Dermis microvascular lymphatic vessel endothelial cell (primary cell): Measurements from ENCODE around the gene INO80C. TPM values are rescaled to one million over a fixed set of nuclear protein-coding genes. Genes with fewer than 3 reads are reported as not detected.
A peak's percentile ranks its signal among the peaks of the same experiment; 100 is the strongest.

Source experiments
- DNase-seq, 2 donors: peaks; one replicate each; pipeline versions ENCODE4 v3.0.0 to v3.0.0-alpha.2; 2010; ENCODE audit warnings: low read depth in 2 of 2
- total RNA-seq: library from RNA; depleted of rRNA; stranded (reverse); fragments of >200 nt; gene quantifications from 2 replicates; pipeline ENCODE4 v1.2.1, GENCODE V29; 2014

Gene INO80C
- total RNA-seq, 1 donor from 2014 or later, result 8.3 TPM

DNA sequence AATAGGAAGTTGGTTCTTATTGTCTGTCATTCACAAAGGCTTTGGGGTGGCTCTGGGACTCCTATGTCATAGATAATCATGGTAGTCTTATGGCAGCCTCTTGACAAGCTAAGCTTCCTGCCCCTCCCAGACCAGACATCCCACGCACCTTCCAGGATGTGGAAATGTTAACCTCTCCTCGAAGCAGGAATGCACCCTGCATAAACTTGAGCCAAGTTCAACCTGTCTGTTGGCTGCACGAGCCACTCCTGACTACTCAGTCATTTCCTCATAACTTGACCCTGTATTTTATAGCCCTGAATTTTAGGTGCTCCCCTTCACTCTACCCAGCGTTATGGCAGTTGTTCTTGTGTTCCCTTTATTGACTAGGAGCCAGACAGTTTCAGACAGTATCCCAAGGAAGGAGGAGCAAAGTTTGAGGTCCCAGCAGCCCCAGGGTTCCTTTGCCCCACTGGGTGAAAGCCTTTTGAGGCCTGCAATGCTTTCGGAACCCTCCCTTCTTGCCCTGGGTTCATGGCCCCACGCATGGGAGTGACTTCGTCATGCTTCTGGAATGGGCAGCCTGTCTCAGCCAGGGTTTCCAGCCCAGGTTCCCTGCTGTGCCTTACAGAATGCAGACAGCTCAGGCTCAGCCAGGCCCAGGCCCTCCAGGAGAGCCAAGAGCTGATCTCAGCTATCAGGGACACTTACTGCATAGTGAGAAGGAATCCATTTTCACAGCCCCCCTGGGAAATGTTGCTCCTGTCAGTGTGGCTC is 15.6 kb upstream of the INO80C start:
- peak; percentile 2 to 34 for DNase-seq

DNA sequence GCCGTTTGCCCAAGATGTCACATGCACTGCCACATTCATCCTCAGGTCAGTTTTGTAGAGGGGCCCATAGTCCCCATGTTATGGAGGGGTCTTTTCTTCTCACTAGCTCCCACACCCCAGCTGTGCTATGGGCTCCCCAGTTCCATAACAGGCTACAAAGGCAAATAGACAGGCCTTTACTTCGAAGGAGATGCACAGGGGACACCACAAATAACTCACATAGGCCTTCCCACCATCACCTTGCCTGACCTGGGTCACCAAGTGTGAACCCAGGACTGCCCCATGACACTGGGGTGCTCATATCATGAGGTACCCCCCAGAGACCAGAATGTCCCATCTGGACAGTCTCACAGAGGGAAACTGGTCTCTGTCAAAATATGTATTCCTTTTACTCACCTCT is 15.0 kb upstream of the INO80C start:
- DNase-seq, result no peak

DNA sequence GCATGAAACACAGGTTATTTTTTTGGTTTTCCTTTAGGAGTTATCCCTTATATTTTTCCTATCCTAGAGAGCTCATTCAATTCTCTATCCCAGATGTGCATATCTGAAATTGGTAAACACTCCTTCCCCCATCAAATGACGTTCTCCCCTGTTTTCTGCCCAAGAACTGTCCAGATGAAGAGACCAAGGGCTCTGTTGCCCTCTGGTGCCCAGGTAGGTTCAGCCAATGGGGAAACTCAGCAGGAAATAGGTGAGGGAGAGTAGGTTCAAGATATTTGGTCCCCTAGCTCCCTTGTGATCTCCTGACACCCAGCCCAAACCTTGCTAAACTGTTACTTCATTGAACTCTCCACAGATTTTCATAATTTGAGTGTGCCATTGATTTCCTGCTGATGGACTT is 14.1 kb upstream of the INO80C start:
- DNase-seq, result no peak

GRCh38 chr18:35511428-35511827 is 13.7 kb upstream of the INO80C start:
- no peak for DNase-seq

DNA sequence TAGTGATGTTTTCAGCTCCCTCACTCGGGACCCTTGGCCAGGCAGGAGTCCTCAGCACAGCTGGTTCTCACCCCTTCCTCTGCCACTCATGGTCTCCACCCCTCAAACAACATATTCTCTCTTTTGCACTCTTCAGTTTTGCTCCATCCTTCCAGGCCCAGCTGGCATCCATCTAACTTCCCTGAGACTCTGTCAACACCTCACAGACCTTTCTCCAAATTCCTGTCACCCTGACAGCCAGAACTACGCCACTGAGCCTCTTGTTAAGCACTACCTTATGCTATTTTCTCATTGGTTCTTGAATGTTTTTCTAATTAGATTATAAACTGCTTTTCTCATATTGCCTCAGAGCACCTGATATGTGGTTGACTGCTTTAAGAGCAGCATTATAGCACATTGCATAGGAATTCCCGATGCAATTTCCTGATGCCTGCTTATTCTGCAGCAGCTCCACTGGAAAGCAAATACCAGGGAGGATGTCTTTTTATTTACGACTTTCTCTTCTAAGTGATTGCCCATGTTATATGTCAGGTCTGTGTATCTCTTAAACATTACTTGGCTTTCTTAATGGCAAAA is 12.4 kb upstream of the INO80C start:
- DNase-seq, result no peak

- DNase-seq, result no peak
Measured at GRCh38 chr18:35508746-35509338, 11.1 kb upstream of the INO80C start.

DNA sequence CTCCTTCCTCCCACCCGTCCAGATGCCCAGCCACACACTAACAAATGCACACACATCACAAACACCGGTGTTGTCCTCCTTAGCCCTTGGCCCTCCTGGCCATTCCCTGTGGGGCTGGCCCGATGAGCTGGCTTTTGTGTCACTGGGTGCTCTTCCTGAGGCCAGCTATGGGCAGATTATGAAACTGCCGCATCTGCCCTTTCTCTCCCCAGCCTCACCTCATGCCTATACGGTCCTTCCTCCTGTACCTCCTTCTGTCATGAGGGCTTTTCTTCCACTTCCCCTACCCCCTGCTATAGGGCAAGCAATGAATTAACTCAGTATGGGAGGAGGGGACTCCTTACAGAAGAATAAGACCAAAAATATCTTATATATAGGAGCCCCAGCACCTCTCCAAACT is 10.3 kb upstream of the INO80C start:
- DNase-seq, result no peak

DNA sequence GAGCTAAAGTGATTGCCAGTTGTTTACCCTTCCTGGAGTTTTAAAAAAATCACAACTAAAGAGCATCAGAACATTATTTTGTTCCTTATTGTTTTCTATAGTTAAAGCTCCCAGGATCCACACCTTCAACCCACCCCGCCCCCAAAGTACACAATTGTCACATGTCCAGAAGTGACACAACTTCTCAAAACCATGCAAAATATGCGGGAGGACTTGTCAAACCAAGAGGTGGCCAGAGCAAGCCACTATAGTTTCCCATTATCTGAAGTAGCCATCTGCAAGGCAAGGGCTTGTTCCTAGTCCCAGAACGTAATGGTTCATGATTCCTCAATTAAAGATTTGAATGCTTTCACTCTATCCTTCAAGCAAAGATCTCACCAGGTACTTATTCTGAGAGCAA is 9.9 kb upstream of the INO80C start:
- no peak for DNase-seq

GRCh38 chr18:35507192-35507591 is 9.4 kb upstream of the INO80C start:
- no peak for DNase-seq

DNA sequence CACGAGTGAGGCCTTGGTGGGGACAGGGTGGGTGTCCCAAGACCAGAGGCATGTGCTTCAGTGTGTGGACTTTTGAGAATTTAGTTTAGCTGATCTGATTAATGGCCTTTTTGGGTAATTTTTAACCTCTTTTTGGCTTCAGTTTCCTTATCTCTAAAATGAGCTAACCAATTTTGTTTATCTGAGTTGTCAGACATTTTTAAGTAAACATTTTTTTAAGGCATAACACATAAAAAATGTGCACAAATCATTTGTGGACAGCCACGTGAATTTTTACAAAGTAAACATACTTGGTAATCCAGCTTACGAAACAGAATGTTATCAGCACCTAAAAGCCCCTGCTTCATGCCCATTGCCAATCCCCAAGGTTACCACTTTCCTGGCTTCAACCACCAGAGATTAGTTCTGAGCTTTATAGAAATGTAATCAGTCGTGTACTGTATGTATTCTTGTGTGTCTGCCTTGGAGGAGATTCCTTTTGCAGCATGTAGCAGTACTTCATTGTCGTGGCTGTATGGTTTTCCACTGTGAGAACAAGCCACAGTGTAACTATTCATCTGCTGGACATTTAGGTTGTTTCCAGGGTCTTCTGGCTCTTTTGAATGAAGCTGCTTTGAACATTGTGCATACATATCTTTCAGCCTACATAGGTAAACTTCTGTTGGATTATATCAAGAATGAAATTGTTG is 8.4 kb upstream of the INO80C start:
- DNase-seq, result no peak

DNA sequence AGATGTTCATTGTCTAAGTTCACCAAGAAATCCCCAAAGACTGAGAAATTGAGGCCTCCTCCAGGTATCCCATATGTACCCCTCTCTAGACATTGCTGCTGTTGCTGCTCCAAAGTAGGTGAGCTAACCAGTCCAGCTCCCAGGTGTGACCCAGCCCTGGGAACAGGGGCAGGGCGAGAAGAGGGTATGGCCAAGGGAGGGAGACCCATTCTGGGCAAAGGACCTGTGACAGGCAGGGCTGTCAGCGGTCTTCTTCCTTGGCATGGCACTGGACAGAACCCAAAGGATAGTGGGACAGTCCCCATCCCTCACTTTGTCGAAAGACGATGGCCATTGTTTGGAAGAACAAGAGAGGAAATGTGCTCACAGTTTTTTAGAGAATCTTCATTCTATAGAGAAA is 7.2 kb upstream of the INO80C start:
- no peak for DNase-seq

GRCh38 chr18:35502052-35502451 is 4.3 kb upstream of the INO80C start:
- DNase-seq, result no peak

- DNase-seq, result no peak
Measured at GRCh38 chr18:35501369-35501768, 3.6 kb upstream of the INO80C start.

- DNase-seq, result no peak
Measured at GRCh38 chr18:35500113-35500512, 2.4 kb upstream of the INO80C start.

DNA sequence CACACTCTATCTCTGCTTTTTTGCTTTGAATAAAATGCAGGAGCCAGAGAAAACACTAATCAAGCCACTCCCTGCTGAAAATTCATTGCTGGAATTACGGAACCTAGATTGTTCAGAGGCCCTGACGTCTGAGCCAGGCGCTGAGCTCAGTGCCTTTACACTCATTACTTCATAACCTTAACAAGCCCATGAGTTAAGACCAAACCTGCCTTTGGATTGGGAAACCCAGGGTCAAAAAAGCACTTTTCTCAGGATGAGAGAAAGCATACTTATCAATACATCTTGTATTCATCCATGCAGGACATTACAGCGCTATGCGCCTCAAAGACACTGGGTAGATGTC is 762 bp downstream of the INO80C start:
- peak in 1 of 2 donors; percentile 48 for DNase-seq

DNA sequence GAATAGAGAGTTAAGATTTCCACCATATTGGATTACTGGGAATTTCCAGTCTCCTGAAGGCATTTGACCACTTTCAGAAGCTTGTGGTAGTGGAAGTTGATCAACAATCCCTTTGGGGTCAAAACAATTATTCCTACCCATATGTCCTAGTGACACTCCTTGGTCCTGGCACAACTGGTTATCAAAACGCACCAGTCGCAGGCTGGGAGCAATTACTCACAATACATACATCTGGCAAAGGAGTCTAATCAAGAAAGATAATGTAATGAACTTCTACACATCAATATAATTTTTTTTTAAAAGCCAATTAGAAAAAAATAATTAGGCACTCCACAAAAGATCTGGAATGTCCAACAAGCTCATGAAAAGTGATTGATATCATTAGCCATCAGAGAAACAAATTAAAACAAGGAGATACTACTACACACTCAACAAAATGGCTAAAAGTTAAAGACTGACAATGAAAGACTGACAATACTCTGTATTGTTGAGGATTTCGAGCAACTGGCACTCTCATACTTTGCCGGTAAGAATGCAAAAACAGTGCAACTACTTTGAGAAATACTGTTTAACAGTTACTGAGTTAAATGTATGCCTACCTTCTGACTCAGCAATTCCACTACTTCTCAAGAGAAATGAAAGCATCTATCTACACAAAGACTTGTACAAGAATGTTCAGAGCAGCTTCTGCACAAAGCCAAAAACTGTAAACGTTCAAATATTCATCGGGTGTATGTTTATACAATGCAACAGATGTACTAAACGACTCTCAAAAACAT is 2.0 kb downstream of the INO80C start:
- no peak for DNase-seq

- no peak for DNase-seq
Measured at GRCh38 chr18:35494251-35495220, 3.2 kb downstream of the INO80C start.

DNA sequence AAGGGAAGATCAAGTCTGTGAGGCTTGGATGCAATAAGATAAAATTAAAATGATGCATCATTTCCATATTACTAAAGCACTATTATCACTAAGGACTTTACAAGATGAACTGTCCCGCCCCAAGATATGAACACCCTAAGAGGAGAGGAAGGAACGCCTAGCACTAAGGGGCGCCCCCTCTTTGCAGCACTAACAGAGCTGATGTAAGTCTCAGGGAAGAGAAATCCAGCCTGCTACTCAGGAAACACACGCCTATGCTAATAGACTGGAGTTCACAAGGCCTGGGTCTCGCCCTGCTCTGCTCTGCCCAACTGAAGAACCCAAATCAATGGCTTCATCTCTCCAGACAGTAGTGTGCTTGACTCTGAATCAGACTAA is 6.1 kb downstream of the INO80C start:
- peak in 1 of 2 donors; percentile 43 for DNase-seq

GRCh38 chr18:35490894-35491699 is 6.7 kb downstream of the INO80C start:
- DNase-seq, result no peak
